ENCODE data around the gene NCKAP5.

The NCKAP5 gene

GRCh38 chr2:133417415-133417814 lies 150.8 kb downstream of the NCKAP5 start:
- DNase-seq: peak; percentile 56

- DNase-seq: no peak
These were observed 151.5 kb downstream of the NCKAP5 start for GRCh38 chr2:133416736-133417135.

DNA sequence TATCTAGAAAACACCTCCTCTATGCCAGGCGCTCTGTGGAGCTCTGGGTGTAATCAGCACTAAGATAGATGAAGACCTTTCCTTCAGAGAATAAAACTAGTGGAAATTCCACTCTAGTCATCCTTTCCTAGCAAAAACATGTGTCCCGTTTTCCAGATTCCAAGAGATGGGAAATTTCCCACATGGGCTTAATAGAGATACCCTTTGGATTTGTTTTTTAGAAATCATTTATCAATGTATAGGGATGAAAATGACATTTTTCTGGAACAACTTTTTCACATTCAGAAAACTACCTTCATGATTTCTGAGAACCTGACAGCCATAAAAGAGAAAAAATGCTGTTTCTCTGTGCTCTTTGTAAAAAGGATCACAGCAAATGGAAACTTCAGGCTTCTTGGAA lies 152.1 kb downstream of the NCKAP5 start:
- no peak for DNase-seq

GRCh38 chr2:133415210-133415876 lies 152.9 kb downstream of the NCKAP5 start:
- no peak for DNase-seq

DNA sequence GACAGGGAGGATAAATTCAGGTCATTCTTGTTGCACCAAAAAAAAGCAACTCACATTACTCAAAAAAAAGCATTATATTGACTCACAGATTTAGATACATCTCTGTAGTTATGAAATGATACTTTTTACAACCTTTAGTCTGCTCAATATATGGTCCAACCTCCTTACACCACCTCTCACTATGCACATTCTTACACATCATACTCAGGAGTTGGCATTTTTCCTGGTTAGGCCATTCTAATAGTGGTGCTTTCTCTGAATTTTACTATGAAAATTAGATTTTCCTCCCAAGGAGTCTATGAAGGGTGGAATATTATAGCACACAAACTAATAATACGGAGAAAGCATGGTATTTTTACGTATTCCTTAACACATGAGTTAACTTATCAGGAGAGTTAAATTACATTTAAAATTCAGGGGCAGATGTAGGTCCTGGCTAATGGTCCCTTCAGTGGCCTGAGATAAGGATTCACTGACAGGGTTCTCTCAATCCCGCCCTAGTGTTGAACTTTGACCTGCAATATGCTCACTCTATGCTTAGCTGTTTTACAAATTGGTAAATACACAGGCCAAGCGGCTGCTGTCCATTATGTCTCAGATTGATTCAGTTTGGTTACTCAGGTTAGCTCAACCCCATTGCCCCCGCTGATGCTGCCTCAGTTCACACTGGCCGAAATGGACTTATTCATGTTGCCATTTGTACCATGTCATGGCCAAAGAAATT lies 153.6 kb downstream of the NCKAP5 start:
- DNase-seq: no peak

DNA sequence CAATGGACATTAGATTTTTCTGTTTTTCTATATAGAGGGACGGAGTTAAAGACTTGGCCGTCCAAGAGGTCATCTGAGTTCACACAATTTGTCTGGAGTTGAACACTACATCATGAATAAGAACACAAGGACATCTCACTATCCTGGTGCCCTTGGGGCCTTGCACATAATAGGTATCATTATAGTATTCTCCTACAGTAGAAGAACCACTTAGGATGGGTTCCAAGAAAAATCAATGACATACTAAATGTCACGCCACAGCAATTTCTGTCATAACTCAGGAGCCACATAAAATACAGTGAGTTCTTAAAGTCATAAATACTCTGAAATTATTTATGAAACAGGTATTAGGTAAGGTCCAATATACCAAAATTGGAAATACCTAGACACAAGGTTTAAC lies 154.4 kb downstream of the NCKAP5 start:
- no peak for DNase-seq

DNA sequence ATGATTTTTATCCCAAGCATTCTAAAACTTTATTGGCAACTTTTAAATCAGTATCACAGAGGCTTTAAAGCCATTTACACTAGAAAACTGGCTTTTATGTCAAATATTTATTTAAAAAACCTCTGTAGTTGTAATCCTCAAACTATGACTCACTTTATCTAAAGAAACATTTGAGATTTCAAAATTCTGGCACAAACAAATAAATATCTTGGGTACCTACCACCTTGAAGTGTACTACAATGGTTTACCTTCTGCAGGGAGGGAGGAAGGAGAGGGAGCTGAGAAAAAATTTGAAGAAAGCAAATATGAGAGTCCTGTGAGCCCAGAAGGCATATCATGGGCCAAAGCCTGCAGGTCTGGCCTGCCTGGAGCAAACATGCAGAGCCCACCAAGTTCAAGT lies 155.6 kb downstream of the NCKAP5 start:
- no peak for DNase-seq

GRCh38 chr2:133411857-133412256 lies 156.4 kb downstream of the NCKAP5 start:
- no peak for DNase-seq

DNA sequence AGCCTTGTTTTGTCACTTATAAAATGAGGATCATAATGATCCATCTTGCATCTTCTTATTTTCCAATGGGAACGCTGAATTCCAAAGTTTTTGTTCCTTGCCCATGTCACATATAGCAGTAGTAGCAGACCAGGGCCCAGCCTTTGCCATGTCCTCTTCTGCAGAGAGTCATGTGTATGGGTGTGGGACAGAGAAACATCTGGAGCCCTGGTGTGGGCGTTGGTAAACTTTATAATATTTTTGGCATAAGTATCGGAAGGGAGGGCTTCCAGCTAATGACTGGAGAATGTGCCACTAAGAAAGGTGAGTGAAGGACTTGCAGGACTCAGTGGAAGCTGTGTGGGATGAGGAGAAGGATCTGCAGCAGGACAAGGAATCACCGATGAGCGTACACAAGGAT lies 157.2 kb downstream of the NCKAP5 start:
- DNase-seq: no peak

GRCh38 chr2:133409581-133410285 lies 158.5 kb downstream of the NCKAP5 start:
- no peak for DNase-seq

DNA sequence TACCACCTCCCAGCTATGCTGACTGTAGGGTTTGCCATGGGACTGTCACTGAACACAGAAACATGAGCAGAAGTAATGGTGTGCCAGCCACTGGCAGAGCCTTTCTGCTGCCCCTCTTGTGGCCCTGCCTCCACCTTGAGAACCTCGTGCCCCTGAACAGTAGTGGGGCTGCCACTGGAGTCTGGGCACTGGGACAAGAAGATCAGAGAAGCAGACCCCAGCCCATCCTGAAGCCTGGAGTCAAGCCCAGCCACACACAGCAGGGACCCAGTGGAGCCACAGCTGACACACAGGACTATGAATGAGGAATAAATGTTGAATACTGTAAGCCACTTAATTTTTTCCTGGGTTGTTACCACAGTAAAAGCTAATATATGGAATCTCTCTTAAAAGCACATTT lies 159.6 kb downstream of the NCKAP5 start:
- DNase-seq: no peak

DNA sequence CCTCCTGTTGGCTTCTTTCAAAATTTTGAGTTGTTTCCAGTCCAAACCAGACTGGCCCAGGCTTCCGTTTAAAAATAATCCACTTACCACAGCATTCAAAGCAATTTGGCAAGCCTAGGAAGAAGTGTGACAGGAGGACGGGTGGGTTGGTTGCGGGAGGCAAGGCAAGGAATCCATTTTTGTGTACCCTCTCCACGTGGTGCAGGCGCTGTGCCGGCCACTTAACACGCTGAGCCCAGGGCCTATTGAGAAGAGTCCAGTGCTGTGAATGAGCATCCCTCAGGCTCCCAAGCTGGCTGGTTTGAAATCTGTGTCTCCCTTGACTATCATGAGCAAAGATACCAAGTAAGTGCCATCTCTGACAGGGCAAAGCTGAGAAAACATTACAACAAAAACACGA lies 160.9 kb downstream of the NCKAP5 start:
- no peak for DNase-seq

GRCh38 chr2:133405252-133405651 lies 163.0 kb downstream of the NCKAP5 start:
- no peak for DNase-seq

DNA sequence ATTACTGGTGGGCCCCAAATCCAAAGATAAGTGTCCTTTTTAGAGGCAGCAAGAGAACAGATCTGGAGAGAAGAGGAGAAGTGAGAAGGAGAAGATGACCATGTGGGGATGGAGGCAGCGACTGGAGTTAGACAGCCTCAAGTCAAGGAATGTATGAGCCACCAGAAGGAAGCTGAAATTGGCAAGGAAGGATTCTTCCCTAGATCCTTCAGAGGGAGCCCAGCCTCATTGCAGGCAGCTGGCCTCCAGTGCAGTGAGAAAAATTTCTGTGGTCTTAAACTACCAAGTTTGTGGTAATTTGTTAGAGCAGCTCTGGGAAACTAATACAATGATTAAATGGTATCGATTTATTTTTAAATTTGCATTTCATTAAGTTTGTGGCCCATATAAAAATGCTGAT lies 167.9 kb downstream of the NCKAP5 start:
- DNase-seq: no peak

DNA sequence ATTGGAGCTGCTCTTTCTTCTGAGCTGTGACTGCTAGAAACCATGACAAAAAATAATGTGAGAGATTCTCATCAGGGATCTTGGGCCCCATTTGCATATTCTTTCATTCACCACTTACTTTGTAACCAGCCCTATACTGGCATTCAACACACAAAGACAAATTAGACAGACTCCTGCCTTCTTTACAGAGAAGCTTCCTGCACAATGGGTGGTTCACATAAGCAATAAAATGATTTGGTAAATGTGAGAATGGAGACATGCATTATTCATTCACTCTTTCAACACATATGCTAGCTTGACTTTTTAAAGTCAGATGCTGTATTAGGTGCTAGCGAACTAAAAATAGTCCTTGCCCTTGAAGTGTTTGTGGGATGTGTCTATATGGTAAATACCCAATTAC lies 174.4 kb downstream of the NCKAP5 start:
- no peak for DNase-seq

- DNase-seq: no peak
These were observed 178.1 kb downstream of the NCKAP5 start for GRCh38 chr2:133390156-133390555.

GRCh38 chr2:133389569-133389968 lies 178.7 kb downstream of the NCKAP5 start:
- no peak for DNase-seq

DNA sequence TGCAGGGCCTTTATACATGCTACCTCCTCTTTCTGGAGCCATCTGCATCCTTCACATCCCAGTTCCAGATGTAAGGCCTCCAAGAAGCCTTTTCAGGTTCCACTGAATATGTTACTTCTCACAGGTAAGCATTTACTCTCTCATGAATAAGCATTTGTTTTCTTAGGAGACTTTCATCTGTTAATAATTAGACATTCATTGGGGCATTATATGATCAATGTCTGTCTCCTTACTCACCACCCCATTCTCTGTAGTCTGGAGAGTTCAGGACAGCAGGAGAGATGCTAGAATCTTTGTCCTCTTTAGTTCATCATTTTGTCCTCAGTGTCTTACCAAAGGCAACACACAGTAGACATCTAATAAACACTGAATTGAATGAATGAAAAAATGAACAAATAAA lies 185.7 kb downstream of the NCKAP5 start:
- DNase-seq: no peak

- no peak for DNase-seq
These were observed 187.3 kb downstream of the NCKAP5 start for GRCh38 chr2:133380991-133381390.

DNA sequence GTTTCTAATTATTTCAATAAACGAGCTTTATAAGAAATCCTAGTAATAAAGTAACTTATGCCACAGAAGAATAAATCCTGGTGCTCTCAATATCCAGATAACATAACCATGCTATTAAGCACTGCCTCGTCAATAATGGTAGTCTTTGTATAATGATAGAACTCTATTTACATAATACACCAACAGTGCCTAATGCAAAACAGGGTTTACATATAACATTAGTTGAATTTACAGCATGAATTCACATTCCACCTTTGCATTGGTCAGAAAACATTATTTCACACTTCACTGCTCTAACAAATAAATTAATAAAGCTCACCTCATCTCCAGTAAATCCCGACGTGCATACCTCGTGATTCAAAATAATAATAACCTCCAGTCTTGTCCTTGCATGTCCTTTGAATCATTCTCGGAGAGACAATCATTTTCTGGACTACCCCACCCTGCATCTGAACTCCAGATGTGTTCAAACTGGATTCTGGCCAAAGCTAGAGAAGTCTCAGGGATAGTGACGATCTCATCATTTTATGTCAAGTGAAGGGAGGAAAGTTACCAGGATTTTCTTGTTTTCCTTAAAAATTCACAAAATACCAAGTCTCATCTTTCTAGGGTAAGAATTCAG lies 189.2 kb downstream of the NCKAP5 start:
- DNase-seq: no peak

DNA sequence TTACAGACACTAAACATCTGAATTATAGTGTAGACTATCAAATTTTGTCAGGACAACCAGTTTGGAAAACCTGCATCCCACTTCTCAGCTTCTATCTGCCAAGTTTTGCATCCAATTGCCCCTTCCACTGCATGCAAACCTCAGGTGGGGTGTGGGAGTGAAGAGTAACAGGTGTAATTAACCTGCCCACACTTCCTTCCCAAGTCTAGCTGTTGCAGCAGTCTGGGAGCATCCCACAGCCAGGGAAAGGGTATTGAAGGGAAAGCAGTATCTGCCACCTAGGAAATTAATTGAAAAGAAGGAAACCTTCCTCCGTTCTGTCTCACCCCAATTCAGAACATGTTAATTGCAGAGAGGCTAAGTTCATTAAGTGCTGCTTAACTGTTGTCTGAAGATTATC lies 189.9 kb downstream of the NCKAP5 start:
- DNase-seq: no peak

DNA sequence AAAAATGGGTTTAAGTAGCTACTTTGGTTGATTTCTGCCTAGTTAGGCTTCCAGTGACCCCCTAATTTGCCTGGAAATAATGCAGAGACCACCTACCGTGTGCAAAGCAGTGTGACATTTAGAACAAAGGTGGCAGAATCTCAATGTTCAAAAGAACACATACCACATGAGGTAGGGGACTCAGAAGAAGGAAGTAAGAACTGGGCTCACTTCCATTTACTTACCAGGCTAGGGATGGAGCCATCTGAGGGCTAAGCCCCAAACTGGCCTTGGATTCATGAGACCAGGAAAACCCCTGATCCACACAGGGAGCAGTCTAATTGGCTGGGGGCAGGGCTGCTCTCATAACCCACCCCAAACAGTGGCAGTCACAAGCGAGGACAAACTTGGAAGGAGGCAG lies 190.7 kb downstream of the NCKAP5 start:
- no peak for DNase-seq

GRCh38 chr2:133377021-133377481 lies 191.2 kb downstream of the NCKAP5 start:
- DNase-seq: no peak

DNA sequence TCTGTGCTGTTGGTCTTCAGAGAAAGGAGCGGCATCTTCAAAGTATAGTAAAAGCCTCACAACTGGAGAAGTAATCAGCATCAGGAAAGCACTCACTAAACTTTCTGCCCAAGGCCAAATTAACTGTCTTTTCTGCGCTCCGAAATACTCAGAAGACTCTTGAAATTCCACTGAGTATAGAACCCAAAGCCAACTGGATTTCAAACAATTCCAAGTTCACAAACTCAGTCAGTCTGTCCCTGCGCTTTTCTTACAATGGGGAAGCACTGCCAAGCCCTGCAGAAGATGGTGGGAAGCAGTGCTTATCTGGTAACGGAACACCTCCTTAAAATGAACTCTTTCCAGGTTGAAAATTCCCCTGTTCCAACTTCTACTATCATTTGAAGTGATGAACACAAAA lies 193.5 kb downstream of the NCKAP5 start:
- DNase-seq: no peak
